HG03558 (cell line): ENCODE measurements around the gene NOS3.

ENCODE experiments used
- ATAC-seq: cut with Tn5 transposase; IDR thresholded peaks from one replicate; pipeline ENCODE4 v1.9.1; 2021; ENCODE audit warnings: moderate number of reproducible peaks; ENCODE audit not compliant: unreplicated experiment; ENCODE audit errors: extremely low read depth

NOS3 gene

DNA sequence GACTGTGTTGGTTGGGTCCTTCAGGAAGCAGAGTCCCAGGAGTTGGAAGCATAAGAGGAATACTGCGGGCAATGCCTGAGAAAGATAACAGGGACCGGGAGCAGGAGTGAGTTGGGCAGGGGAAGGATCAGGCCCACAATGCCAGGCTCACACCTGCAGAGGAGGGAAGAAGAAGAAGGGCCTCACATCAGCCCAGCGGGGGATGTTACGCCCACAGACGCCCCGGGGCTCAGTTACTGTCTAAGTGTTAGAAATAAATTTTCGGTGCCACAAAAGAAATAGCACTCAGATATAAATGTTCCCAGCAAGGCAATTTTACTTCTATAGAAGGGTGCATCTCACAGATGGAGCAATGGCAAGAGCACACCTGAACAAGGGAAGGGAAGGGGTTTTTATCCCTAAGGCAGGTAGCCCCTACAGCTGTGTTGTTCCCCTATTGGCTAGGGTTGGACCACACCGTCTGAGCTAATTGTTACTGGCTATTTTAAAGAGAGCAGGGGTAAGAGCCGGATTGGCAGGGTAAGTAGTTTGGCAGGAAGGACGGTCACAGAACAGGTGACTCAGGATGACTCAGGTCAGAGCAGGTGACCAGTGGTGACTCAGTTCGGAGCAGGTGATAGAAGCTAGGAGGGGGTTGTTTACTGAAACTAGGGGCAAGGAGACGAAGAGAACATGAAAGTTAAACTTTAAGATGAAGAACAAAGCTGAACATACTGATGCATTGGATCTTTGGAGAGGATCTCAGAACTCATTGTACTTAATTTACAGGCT, at the start of gene NOS3:
TSS of gene NOS3 (plus strand) at position 602 of the 771 bp plus-strand sequence. CDS start 2,787 bp downstream, outside the sequence.
- no peak for ATAC-seq

DNA sequence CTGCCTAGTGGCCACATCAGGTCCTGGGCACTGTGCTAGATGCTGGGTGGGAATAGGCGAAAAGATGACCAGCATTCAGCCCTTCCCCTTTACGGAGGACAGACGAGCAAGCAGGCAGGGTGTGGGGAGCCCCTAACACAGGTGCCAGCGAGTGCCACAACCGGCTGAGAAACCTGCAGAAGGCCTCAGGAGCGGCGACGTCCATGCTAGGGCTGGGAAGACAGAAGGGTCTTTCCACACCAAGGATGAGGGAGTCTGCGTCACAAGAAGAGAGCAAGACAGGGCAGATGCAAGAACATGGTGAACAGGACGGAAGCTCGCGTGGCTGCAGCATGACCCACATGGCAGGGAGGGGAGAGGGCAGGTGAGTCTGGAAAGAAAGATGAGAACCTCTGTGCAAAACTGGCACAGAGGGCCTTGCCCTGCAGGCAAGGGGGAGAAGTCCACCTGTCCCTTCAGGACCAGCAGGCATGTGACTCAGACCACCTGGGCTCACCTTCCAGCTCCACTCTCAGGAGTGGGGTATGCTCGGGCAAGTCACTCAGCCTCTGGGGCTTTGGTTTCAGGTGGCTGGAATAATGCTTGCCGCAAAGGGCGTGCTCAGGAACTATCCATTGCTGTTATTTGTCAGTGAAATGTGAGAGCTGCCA, 49.3 kb upstream of the NOS3 start:
- ATAC-seq: no peak

DNA sequence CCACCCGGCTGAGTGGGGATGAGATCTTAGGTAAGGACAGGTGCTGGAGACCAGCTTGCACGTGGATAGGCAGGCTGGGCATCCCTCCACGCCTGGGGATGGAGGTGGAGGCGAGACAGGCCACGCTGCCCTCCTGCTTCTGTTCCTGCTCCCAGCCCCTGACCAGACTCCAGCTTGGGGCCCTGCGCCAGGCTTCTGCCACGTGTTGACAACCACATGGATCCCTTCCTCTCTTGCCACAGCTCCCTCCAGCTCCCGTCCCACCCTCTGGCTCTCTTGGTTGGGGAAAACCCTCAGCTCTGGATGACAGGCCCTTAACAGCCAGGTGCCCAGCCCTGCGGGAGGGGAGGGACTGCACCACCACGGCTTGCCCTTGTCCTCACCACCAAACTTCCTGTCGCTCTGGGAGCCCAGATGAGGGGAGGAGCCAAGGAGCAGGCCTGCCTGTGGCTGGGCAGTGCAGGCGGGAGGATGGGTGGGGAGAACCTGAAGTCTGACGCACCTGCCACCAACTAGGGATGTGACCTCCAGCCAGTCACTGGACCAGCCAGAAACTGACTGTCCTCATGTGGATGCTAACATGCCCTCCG, 48.7 kb upstream of the NOS3 start:
- no peak for ATAC-seq

DNA sequence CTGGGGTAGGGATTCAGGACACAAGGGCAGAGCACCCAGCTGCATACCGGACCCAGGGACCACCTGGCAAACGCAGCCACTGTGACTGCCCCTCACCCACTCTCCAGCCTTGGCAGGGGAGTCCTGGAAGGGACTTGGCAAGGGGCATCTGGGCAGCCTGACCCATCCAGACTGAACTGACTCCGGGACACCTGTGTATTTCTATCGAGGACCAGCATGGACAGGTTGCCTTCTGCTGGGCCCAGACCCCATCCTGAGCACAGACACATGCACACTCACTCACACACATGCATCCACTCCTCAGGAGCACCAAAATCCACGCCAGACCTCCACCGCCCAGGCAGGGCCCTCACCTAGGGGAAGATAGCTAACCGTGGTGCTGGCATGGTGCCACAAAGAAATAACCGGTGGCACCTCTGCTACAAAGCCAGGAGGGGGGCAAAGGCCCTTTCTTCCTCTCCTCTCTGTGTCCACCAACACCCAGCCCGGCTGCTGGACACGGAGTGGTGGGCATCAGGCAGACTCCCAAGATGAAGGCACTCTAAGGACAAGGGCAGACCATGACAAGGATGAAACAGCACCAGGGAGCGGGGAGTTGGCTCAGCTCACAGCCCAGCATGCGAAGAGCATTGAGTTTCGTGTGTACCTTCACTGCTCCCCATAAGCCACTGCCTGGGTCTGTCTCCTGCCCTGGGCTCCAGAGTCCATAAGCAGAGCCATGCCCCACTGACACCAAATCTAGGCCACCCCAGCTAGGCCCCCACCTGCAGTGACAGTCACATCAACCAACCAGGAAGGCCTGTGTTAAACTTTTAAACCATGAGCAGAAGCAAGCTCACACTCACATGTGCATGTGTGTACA, 48.0 kb upstream of the NOS3 start:
- no peak for ATAC-seq

DNA sequence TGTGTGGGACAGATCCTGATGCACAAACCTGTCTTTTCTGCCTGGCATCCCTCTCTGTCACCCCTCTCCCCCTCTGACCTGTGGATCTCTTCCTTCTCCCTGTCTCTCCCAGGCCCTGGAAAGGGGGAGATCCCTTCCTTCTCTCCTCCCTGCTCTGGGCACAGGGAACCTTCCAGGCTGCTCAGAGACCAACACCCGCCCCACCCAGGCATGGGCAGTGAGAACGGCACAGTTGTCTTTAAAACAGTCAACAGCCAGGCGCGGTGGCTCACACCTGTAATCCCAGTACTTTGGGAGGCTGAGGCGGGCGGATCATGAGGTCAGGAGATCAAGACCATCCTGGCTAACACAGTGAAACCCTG, 47.4 kb upstream of the NOS3 start:
- no peak for ATAC-seq

DNA sequence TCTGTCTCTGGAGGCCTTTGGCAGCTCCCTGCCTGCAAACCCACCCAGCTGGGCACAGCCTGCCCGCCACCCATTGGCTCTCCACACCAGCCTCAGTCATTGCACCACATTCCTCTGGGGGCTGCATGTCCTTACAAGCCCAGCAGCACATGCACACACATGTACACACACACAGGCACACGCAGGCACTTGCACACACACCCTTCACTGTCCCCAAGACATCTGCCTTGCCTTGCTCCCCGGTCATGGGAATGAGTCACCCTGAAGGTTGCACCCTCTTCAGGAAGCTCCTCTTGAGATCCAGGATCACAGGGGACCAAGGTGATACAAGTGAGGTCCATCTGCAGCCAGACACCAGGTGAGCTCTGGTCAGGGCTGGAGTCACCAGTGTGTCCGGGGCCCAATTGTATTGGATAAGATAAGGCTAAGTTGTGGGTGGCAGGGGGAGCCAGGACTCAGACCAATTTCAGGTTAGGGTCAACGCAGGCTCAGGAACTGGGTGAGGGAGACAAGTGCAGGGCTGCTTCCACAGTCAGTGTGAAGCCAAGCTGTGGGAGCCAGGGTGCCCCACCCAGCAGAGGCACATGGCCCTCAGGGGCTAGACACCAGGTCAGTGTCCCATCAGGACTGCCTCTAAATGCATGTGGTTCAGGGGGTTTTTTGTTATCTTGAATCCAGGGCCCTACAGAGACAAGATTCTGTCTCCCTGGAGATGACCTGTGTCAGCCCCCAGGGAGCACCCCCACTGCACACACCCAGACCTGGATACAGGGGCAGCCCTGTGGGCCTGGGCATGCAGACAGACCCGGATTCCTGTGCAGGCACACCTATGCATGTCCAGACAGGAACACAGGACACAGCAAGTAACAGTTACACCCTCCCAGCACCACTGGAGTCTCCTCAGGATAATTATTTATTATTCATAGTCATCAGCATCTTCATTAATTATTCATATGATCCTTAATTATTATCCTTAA, 46.5 kb upstream of the NOS3 start:
- no peak for ATAC-seq

GRCh38 chr7:150945171-150945852, 45.5 kb upstream of the NOS3 start:
- ATAC-seq: no peak

DNA sequence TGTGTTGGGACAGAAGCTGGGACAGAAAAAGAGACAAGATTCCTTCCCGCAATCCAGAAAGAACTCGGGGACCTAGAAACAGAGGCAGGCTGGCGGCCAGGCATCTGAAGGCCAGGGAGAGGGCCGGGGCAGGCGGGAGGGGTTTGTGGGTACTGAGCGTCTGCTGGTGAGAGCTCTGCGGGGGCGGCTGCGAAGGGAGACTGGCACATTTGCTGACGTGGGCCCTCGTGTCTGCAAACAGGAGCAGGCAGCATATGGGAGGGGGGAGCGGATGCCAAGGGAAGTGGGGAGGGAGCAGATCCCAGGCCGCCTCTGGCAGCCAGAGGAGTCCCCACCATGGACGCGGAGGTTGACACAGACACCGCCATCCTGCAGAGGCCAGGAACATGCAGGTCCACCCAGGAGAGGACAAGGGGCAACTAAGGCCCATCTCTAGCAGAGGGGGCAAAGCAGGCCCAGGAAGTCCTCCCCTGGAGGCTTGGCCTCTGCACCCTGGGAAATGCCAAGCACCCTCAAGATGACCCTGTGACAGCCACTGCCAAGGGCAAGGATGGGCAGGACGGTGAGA, 44.9 kb upstream of the NOS3 start:
- no peak for ATAC-seq

- no peak for ATAC-seq
These were observed 44.2 kb upstream of the NOS3 start for GRCh38 chr7:150946421-150947240.

DNA sequence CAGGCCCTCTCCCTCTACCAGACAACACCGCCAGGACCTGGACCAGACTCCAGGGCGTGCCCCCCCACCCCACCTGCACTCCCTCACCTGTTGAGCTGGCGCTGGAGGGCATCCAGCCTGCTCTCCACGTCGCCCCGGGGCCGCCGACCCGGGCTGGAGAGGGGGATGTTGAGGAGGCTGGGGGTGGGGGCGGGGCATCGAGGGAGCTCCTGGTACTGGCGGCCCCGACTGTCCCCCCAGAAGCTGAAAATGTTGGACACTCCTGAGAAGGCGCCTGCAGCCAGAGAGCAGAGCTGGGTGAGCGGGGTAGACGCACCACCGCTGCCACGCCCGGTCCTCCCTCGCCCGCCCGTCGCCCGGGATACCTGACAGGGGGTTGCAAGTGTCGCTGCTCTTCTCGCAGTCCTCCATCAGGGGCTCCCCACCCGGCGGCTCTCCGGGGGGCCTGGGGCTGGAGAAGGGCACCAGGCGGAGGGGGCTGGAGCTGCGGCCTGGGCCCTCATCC, 43.5 kb upstream of the NOS3 start:
- no peak for ATAC-seq

DNA sequence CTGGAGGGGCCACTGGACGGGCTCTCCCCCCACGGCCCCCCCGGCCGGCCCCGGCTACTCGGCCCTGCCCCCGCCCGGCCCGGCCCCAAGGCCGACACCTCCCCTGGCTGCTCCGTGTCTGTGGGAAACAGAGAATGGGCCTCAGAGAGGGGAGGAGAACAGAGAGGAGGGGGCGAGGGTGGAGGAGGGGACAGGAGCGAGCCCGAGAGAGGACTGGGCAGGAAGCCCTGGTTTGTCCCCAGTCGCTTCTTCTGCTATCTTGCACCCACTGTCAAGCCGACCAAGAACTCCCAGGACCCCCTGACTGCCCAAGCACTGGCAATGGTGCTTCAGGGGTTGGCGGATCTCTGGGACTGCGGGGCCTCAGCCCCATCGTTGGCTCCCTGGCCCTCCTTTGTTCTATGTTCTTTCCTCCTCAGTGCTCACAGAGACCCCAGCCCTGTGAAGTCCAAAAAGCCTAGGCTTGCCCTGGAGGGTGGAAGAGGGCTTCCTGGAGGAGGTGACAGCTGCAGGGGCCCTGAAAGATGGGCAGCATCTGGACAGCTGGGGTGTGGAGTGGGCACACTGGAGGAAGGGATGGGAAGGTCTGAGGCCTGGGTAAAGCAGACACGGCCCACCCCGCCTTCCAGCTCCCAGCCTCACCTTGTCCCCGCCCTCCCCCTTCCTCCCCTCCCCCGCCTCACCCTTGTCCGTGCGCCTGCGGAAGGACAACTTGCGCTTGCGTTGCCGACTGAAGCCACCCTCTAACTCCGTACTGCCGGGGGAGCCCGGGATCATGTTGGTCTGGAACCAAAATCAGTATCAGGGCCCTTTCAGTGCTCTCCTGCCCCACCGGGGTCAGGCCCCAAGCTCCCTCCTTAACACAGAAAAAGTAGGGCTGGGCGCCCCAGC, 42.8 kb upstream of the NOS3 start:
- ATAC-seq: no peak

DNA sequence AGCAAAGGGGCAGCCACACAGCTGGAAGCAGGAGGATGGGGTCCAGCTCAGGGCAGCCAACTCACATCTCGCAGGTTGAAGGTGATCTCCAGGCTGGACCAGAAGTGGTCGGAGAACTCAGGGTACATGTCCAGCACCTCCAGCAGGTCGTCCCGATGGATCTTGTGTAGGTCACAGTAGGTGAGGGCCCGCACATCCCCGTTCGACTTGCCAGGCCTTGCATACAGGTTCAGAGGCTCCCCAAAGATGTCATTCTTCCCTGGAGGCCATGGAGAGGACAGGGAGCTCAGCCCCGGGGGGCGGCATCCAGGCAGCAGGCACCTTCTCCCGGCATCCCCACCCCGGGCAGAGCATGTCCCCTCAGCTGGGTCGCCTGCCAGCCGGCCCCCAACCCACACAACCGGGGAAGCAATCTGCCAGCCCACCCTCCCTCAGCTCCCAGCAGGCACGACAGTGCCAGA, 42.0 kb upstream of the NOS3 start:
- ATAC-seq: no peak

- no peak for ATAC-seq
These were observed 41.3 kb upstream of the NOS3 start for GRCh38 chr7:150949564-150949963.

DNA sequence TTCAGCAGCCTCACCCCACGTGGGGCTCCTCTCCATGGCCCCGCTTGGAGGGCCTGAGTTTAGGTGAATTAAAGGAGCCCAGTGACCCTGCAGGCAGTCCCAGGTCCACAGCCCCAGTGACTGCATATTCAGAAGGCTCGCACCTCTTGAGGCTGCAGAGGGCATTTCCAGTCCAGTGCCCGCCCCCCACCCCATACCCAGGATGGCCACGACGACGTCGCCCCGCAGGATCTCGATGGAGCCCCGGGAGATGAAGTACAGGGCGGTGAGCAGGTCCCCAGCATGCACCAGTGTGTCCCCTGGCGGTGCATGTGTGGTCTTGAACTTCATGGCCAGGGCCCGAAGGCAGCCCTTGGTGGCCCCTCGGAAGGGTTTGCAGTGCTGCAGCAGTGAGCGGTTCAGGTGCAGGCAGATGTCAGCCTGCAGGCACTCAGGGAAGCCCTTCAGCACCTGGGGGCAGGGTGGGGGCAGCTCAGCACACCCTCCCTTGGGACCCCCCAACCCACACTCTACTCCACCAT, 40.8 kb upstream of the NOS3 start:
- ATAC-seq: no peak

GRCh38 chr7:150950496-150951180, 40.2 kb upstream of the NOS3 start:
- ATAC-seq: no peak

DNA sequence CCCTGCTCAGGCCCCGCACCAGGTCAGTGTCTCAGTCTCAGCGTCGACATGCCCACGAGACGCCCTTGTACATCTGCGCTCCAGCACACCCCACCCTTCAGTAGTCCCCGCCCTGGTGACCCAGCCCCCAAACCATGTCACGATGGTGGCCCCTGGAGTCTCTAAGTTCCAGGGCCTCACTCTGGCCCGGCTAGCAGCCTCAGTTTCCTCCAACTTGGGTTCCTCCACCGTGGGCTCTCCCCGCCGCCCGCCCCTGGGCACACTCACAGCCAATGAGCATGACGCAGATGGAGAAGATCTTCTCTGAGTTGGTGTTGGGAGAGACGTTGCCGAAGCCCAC, 39.7 kb upstream of the NOS3 start:
- ATAC-seq: no peak
